Measurements from ENCODE around the gene TRMT61A. TPM values are rescaled to one million over a fixed set of nuclear protein-coding genes. Genes with fewer than 3 reads are reported as not detected.

TRMT61A gene
- total and polyA plus RNA-seq, 2 donors: 5.7 to 35.0 TPM

DNA sequence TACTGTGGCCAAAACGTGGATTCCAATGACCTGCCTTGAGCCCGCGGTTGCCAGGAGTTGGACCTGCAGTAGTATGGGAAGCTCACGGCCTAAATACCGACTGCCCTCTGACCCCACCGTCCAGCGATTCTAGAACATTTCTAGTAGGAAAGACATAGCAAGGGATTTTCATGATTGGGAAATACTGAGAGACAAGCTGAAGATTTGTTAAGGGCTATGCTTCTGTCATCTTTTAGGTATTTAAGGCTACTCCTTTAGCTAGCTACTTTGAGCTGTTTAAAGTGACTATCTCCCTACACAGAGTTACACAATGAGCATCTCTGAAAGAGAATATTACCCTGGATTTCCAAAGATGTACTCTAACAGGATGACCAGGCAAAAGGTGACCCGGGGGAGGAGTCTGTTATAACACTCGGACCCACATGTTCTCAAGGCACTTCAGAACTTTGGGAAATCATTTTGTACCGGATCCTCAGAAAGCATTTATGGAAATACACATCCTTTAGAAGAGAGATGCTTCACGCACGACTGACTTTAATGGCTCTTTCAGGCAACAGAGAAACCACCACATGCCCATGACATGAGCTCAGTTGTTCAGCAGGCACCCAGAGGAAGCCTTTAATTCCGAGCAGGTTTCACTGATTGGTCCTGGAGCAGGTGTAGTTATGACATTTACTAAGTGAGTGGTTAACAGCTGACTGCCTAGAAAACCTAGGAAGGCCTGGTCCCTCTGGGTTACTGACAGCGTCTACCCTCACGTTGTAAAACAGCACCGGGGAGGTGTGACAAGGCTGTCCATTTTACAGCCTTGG, 29.3 kb downstream of the TRMT61A start:
- Histone ChIP-seq H3K4me1 (ENCODE audit: insufficient read depth) (peaks cover 1% of the 10 kb centered on the region), H3K36me3 (ENCODE audit: insufficient read depth) (no peaks in the 10 kb centered on the region), H3K4me3 (ENCODE audit: low read depth, low read length) (no peak overlapping the region), H3K27ac (ENCODE audit: low read depth) (peak overlapping the region; percentile 28)
- no peak for DNase-seq (ENCODE audit: extremely low spot score)
- WGBS: 74% methylated on average over 16 of the region's 16 CpGs

DNA sequence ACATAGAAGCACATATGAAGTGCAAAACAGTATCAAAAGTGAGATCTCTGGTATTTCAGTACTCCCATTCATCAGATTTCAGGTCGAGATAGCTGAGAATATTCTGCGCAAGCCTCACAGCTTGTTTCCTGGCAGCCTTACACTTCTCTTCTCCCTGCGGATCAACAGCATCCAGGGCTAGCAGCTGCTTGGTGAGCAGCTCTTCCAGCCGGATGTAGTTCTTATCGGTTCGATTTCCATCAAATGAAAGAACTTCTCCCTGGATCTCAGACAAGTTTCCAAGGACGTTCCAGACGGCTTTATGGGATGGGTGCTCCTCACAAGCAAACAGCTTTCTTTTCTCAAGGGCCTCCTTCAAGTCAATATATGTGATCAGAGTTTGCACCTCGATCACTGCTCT, 30.8 kb downstream of the TRMT61A start:
- Histone ChIP-seq H3K4me3 (ENCODE audit: low read depth, low read length) (no peak overlapping the region), H3K27ac (ENCODE audit: low read depth) (no peak overlapping the region), H3K4me1 (ENCODE audit: insufficient read depth) (peaks cover 3% of the 10 kb centered on the region), H3K36me3 (ENCODE audit: insufficient read depth) (no peaks in the 10 kb centered on the region)
- WGBS: 62% methylated on average over 9 of the region's 9 CpGs
- DNase-seq (ENCODE audit: extremely low spot score): no peak

DNA sequence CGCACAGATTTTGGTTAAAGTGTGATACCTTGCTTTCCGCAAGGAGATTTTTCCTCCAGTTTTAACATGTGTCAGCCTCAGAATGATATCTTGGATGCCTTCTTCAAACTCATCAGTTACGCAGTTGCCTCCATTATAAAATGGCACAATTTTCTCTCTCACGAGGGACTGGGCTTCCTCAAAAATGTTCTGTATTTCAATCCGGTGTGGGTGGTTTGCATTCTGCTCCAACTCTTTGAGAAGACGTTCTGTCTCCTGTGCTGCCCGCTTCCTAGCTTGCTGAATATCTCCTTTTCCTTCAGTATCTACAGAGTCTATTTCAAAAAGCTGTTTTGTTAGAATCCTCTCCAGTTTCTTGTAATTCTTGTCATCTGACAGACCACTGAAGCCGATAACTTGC, 31.7 kb downstream of the TRMT61A start:
- no peak overlapping the region for H3K4me3 ChIP-seq (ENCODE audit: low read depth, low read length)
- H3K4me1 ChIP-seq (ENCODE audit: insufficient read depth): peaks cover 3% of the 10 kb centered on the region
- WGBS: 74% methylated on average over 8 of the region's 8 CpGs
- no peak for DNase-seq (ENCODE audit: extremely low spot score)
- no peaks in the 10 kb centered on the region for H3K36me3 ChIP-seq (ENCODE audit: insufficient read depth)
- H3K27ac ChIP-seq (ENCODE audit: low read depth): no peak overlapping the region

DNA sequence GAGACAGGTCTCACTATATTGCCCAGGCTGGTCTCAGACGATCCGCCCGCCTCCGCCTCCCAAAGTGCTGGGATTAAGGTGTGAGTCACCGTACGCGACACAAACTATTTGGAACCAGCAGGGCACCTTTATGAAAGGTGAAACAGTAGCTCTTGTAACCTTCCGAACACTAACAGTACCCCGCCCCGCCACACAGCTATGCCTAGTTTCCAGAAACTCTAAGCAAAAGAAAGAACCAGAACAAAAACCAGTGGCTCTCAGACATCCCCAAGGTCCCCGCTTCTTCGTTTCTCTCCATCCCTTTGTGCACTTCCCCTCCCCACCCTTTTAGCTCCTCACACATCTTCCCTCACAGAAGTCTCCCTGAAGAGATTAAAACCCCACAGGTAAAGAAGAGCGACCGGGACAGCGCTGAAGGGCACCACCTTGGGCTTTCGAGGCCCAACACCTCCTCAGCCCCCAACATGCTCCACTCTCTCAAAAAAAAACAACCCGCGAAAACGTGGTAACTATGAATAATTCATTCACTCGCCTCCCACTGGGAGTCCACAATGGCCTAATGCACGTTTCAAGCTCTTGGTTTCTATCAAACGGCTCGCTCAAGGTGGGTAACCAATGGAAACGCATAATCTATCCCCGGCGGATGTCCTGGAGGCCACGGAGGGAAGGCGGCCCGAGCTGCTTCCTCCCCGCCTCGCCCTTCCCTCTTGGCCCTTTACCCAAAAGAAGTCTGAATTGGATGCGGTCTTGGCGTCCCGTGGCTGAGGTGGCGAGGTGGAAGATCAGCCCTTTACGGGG, 32.6 kb downstream of the TRMT61A start:
- no peaks in the 10 kb centered on the region for H3K36me3 ChIP-seq (ENCODE audit: insufficient read depth)
- peak overlapping the region; percentile 93 for H3K4me3 ChIP-seq (ENCODE audit: low read depth, low read length)
- WGBS: 4% methylated on average over 36 of the region's 36 CpGs
- no peak for DNase-seq (ENCODE audit: extremely low spot score)
- H3K4me1 ChIP-seq (ENCODE audit: insufficient read depth): peaks cover 3% of the 10 kb centered on the region
- H3K27ac ChIP-seq (ENCODE audit: low read depth): peak overlapping the region; percentile 92

DNA sequence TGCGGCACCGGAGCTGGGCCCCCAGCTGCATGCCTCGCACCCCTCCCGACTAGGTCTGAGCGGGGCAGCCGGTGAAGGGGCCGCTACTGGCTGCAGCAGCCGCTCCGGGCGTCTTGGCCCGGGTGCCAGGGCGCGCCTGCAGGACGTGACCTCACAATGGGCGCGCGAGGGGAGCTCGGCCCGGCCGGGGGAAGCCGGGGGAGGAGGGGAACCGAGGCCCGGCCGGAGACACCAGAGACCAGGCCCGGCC, 33.1 kb downstream of the TRMT61A start:
- H3K27ac ChIP-seq (ENCODE audit: low read depth): peak overlapping the region; percentile 92
- WGBS: under 1% methylated on average over 25 of the region's 25 CpGs
- no peaks in the 10 kb centered on the region for H3K36me3 ChIP-seq (ENCODE audit: insufficient read depth)
- no peak for DNase-seq (ENCODE audit: extremely low spot score)
- peak overlapping the region; percentile 93 for H3K4me3 ChIP-seq (ENCODE audit: low read depth, low read length)
- peaks cover 3% of the 10 kb centered on the region for H3K4me1 ChIP-seq (ENCODE audit: insufficient read depth)

DNA sequence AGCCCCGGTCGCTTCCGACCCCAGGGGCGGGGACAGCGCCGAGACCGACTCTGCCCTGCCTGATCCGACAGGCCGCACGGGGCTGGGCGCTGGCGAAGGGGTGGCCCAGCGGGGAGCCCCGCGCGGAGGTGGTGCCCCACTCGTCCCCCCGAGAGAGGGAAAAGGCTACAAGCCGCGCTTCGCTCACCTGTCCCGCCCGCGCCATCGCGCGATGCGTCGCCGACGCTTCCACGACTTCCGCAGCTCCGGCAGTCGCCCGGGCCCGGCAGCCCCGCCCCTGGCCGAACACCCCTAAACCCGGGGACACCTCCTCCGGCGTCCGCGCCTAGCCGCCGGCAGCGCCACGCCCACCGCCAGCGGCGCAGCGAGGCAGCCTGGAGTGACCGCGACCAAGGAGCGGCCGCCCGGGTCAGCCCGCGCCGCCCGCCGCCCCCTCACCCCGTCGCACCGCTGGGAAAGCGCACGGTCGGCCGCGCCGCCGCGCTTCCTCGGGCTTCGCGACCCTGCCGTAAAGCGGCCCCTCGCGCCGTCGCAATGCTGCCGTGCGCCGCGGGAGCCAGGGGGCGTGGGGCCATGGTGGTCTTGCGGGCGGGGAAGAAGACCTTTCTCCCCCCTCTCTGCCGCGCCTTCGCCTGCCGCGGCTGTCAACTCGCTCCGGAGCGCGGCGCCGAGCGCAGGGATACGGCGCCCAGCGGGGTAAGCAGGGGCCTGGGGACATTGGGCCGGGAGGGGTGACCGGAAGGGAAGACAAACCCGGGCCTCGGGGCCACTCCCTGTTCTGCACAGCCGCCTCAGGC, 33.6 kb downstream of the TRMT61A start, which contains the start of the genes BAG5 and COA8:
BAG5 (minus strand) TSS at position 229 of the 797 bp plus-strand sequence. CDS start 1,493 bp downstream, outside the sequence.
COA8 (plus strand) TSS at position 532 of the 797 bp plus-strand sequence; CDS start at position 574, 42 bp downstream.
- WGBS: under 1% methylated on average over 109 of the region's 109 CpGs
- peak within 1 kb of the TSS; percentile 92 for H3K27ac ChIP-seq (ENCODE audit: low read depth)
- H3K4me3 ChIP-seq (ENCODE audit: low read depth, low read length): peak within 1 kb of the TSS; percentile 93
- H3K4me1 ChIP-seq (ENCODE audit: insufficient read depth): peaks cover 3% of the 10 kb centered on the region
- H3K36me3 ChIP-seq (ENCODE audit: insufficient read depth): no peaks in the 10 kb centered on the region
- DNase-seq (ENCODE audit: extremely low spot score): no peak

DNA sequence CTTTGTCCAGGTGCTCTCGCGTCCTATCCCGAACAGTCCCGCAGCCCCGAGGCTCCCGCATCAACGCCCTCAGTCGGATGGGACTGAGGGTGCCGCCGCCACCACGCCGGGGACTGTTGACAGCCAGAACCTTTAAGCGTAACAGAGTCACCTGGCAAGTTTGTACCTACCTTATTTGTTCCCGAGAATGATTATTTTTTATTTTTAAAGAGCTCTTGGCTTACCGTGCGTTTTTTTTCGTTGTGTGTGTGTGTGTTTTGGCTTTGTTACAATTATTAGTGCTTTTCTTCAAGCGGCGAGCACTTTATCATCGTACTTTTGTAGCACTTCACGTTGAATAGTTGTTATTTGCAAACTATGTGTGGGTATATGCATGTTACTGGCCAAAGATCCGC, 34.2 kb downstream of the TRMT61A start:
- DNase-seq (ENCODE audit: extremely low spot score): no peak
- under 1% methylated on average over 22 of the region's 22 CpGs for WGBS
- Histone ChIP-seq H3K27ac (ENCODE audit: low read depth) (peak overlapping the region; percentile 92), H3K4me3 (ENCODE audit: low read depth, low read length) (peak overlapping the region; percentile 93), H3K4me1 (ENCODE audit: insufficient read depth) (peaks cover 3% of the 10 kb centered on the region), H3K36me3 (ENCODE audit: insufficient read depth) (no peaks in the 10 kb centered on the region)

DNA sequence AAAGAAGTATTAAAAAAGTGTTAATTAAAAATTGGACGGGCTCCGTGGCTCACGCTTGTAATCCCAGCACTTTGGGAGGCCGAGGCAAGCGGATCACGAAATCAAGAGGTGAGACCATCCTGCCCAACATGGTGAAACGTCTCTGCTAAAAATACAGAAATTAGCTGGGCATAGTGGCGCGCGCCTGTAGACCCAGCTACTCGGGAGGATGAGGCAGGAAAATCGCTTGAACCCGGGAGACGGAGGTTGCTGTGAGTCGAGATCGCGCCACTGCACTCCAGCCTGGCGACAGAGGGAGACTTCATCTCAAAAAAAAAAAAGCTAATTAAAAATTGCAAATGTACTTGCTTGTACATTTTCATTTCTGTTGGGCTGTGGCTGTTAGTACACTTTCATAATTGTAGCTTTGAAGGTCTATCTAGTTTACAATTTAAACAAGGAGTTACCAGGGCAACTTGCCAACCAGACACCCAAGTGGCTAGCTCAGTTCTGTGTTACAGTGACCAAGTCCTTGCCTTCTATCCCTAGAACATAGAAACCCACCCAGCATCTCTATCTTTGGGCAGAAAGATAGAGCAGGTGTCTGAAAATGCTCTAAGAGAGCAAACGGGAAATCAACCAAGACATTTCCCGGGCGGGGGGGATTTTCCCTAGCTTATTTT, 35.0 kb downstream of the TRMT61A start:
- no peak for DNase-seq (ENCODE audit: extremely low spot score)
- Histone ChIP-seq H3K36me3 (ENCODE audit: insufficient read depth) (no peaks in the 10 kb centered on the region), H3K27ac (ENCODE audit: low read depth) (no peak overlapping the region), H3K4me3 (ENCODE audit: low read depth, low read length) (peak overlapping the region; percentile 93), H3K4me1 (ENCODE audit: insufficient read depth) (peaks cover 2% of the 10 kb centered on the region)
- WGBS: 61% methylated on average over 21 of the region's 21 CpGs

DNA sequence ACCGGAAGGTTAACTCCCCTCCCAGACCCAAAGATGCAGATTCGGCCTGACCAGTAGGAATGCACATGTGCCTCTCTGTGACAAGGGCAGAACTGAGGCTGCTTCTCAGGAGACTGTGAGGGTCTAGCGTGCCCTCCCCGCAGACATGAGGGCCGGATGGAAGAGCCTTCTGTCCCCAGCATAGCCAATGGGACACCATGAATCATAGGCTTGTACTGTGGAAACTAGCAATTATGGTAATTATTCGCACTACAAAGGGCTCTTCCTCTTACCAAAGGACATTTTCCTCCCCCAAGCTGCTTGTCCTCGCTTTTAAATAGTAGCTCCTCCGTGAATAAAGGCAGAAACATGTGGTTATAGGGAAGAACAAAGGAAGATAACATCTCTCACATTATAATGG, 40.0 kb downstream of the TRMT61A start:
- DNase-seq (ENCODE audit: extremely low spot score): no peak
- Histone ChIP-seq H3K27ac (ENCODE audit: low read depth) (no peak overlapping the region), H3K4me3 (ENCODE audit: low read depth, low read length) (no peak overlapping the region), H3K36me3 (ENCODE audit: insufficient read depth) (no peaks in the 10 kb centered on the region), H3K4me1 (ENCODE audit: insufficient read depth) (peaks cover 2% of the 10 kb centered on the region)
- WGBS: 73% methylated on average over 8 of the region's 8 CpGs

DNA sequence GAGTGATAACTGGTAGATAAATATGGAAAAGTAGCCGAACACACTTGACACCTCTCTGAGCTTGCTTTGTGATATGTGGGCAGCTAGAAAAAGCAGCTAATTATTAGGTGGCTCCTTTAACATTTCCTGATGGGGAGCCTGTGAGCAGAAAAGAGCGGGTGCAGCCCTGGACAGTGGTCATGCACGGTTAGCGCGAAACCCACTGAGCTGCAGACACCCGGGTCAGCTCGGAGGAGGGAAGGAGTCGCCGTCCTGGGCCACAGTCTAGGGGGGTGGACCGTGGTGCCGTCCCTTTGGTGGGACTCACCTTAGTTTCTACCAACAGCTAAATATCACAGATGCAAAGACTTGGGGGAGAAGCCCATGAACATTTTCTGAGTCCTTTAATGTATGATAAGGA, 40.4 kb downstream of the TRMT61A start:
- H3K27ac ChIP-seq (ENCODE audit: low read depth): no peak overlapping the region
- H3K4me1 ChIP-seq (ENCODE audit: insufficient read depth): no peaks in the 10 kb centered on the region
- 83% methylated on average over 11 of the region's 11 CpGs for WGBS
- no peak for DNase-seq (ENCODE audit: extremely low spot score)
- no peaks in the 10 kb centered on the region for H3K36me3 ChIP-seq (ENCODE audit: insufficient read depth)
- H3K4me3 ChIP-seq (ENCODE audit: low read depth, low read length): no peak overlapping the region

DNA sequence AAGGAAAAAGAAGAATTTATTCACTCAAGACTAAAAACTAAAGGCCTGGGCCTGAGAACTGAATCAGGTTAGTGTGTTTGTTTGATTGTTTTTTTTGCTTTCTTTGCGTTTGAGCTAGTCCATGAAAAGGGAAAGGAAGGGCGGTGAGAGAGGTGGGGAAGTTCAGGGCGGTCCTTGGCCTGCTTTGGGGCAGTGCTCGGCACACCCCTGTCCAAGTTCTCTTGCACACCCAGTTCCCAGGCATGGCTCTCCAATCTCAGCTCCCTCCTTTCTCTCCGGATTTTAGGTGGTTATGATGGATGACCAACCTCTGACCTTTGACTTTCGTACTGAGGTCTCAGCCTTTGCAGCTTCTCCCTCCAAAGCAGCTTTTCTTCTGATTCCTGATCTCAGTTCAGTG, 45.1 kb downstream of the TRMT61A start:
- Histone ChIP-seq H3K4me1 (ENCODE audit: insufficient read depth) (peaks cover 2% of the 10 kb centered on the region), H3K4me3 (ENCODE audit: low read depth, low read length) (no peak overlapping the region), H3K36me3 (ENCODE audit: insufficient read depth) (no peaks in the 10 kb centered on the region), H3K27ac (ENCODE audit: low read depth) (no peak overlapping the region)
- WGBS: 64% methylated on average over 6 of the region's 6 CpGs
- no peak for DNase-seq (ENCODE audit: extremely low spot score)

DNA sequence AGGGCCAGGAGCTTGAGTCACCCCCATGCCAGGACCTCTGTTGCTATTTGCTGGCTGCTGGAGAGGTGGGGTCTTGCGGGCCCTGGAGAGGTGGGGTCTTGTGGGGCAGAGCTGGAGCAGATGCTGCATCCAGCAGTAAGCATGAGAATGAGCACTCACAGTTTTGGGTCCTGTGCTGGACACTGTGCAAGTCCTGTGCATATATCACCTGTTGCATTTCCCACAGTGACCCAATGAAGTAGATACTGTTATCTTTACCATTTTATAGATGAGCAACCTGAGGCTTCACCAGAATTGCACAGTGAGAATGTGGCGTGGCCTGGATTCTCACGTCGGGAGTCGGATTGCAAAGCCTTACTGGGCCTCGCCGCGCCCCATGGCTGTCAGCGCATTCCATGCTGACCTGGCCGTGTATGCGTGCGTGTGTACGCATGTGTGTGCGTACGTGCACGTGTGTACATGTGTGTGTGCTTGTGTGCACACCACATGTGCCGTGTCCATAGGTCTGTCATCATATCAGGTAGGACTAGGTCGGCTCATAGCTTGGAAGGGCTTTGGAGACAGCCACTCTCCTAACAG, 45.8 kb downstream of the TRMT61A start:
- no peak overlapping the region for H3K27ac ChIP-seq (ENCODE audit: low read depth)
- H3K4me3 ChIP-seq (ENCODE audit: low read depth, low read length): no peak overlapping the region
- DNase-seq (ENCODE audit: extremely low spot score): no peak
- H3K36me3 ChIP-seq (ENCODE audit: insufficient read depth): no peaks in the 10 kb centered on the region
- H3K4me1 ChIP-seq (ENCODE audit: insufficient read depth): peaks cover 2% of the 10 kb centered on the region
- 94% methylated on average over 18 of the region's 18 CpGs for WGBS

Measured in urinary bladder (tissue), 4 donors.